HUES64 (cell line): ENCODE measurements around the gene NUDC.
A peak's percentile ranks its signal among the peaks of the same experiment; 100 is the strongest.

Source experiments
- H3K27ac ChIP-seq: 2 replicates; pipeline ENCODE4 v1.7.0; 2013; ENCODE audit warnings: low read depth, low read length, inconsistent platforms
- H3K27me3 ChIP-seq: 2 replicates; pipeline ENCODE4 v1.6.1; 2013; ENCODE audit warnings: mild to moderate bottlenecking, low read length; ENCODE audit not compliant: insufficient read depth
- H3K36me3 ChIP-seq: 2 replicates; pipeline ENCODE4 v1.6.1; 2013; ENCODE audit warnings: mild to moderate bottlenecking, low read length; ENCODE audit not compliant: insufficient read depth
- H3K4me1 ChIP-seq: 2 replicates; pipeline ENCODE4 v1.6.1; 2013; ENCODE audit warnings: mild to moderate bottlenecking, low read length, moderate library complexity; ENCODE audit not compliant: insufficient read depth
- H3K4me3 ChIP-seq: 2 replicates; pipeline ENCODE4 v1.5.1; 2013; ENCODE audit warnings: mild to moderate bottlenecking, low read length, moderate library complexity
- H3K9ac ChIP-seq: 2 replicates; pipeline ENCODE4 v1.6.1; 2013; ENCODE audit warnings: mild to moderate bottlenecking, low read depth, low read length
- H3K9me3 ChIP-seq: 2 replicates; pipeline ENCODE4 v1.6.1; 2013; ENCODE audit warnings: low read depth, low read length; ENCODE audit not compliant: insufficient read depth
- WGBS: fragments of 150-250, 120-280 bp; methylation state at CpG from one replicate; pipeline ENCODE4 v1.1.7; 2013; ENCODE audit warnings: missing lambda C conversion rate; 5-methylcytosine and 5-hydroxymethylcytosine counted together

Gene NUDC

DNA sequence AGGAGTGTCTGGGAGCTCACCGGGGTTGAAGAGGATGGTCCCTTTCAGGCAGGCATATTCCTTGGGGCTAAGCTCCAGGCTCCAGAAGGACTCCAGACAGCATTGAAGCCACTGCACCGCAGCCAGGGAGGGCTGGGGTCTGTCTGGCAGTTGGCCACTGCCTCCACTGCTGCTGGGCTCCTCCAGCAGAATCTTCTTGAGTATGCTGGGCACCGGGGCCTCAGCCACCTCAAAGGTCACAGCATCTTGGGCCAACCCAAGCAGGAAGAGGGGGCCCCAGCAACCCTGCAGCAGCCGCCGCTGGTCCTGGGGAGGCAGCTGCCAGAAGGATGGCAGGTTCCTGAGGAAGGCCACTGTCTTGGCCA is 8.2 kb upstream of the NUDC start:
- Histone ChIP-seq H3K9ac (no peak overlapping the region), H3K9me3 (no peaks in the 10 kb centered on the region), H3K36me3 (no peaks in the 10 kb centered on the region), H3K4me1 (no peaks in the 10 kb centered on the region), H3K4me3 (no peak overlapping the region), H3K27ac (no peak overlapping the region), H3K27me3 (peaks cover 8% of the 10 kb centered on the region; the same call in 1 of the 2 replicates)
- 91% methylated on average over 5 of the region's 5 CpGs for WGBS

DNA sequence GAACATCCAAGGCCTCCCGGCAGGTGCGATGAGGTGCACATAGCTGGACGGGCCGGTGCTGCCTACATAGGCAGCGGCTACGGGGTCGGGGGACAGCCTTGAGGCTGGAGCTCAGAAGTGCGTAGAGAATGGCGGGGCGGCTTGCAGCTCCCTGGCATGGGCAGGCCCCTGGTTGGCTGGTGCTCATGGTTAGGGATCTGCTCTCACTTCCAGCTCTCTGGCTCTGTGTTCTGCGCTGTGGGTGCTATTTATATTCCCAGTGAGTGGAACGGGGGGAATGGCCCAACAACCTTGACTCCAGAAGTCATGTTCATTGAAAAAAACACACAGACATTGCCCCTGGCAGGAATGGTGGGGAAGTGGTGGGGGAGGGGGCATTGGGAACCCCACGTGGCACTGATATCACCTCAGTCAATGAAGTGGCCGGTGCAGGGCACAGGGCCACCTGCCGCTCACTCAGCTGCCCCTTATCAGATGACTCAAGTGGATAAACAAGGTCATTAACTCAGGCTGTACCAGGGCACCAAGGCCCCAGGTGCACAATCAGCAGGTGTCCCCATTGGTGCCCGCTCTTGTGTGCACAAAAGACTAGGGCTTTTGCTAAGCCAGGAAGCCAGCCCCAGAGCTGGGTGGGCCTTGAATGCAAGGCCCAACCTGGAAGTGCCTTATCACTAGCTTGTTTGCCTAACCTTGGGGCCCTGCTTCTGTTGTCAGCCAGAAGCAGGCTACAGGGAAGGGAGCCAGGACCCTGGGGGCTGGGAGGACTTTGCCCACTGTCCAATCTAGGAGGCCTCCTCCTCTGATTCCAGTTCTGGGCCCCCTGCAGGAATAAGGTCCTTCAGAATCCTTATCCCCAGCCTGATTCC is 7.6 kb upstream of the NUDC start, which contains the start of gene NR0B2:
NR0B2 (minus strand) TSS at position 222 of the 866 bp plus-strand sequence; CDS start at position 187, 35 bp downstream.
- 89% methylated on average over 16 of the region's 16 CpGs for WGBS
- Histone ChIP-seq H3K27me3 (peaks cover 8% of the 10 kb centered on the region; the same call in 1 of the 2 replicates), H3K4me1 (no peaks in the 10 kb centered on the region), H3K36me3 (no peaks in the 10 kb centered on the region), H3K9me3 (no peaks in the 10 kb centered on the region), H3K4me3 (no peak within 1 kb of the TSS), H3K9ac (no peak within 1 kb of the TSS; the same call in 1 of the 2 replicates), H3K27ac (no peak within 1 kb of the TSS)

DNA sequence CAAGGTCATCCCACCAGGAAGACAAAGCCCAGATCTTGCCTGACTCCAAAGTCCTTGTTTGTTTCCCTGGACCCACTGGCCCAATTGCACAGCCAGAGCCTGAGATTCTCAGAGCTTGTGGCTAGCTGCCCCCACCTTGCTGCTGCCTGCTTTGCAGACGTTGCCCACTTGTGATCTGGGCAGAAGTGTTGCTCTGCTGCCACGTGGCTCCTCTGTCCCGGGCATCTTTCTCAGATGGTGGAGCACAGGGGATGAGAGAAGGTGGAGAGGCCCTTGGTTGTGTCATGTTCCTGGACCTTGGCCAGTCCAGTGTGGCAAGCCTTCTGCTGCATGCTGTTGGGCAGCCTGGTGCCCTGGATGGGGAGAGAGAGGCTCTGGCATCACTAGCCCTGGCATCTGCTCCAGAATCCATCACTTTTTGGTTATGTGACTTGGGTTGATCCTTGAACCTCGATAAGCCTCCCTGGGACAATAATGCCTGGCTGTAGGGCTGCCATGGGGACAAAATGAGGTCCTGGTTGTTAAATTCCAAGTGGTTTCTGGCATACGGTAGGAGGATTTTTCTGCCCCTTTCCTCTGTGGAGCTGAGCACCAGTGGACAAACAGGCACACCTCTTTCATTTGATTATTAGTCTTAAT is 6.2 kb upstream of the NUDC start:
- Histone ChIP-seq H3K9ac (no peak overlapping the region), H3K4me3 (no peak overlapping the region), H3K27me3 (peaks cover 8% of the 10 kb centered on the region; the same call in 1 of the 2 replicates), H3K27ac (no peak overlapping the region), H3K36me3 (no peaks in the 10 kb centered on the region), H3K4me1 (no peaks in the 10 kb centered on the region), H3K9me3 (no peaks in the 10 kb centered on the region)
- 80% methylated on average over 5 of the region's 5 CpGs for WGBS

DNA sequence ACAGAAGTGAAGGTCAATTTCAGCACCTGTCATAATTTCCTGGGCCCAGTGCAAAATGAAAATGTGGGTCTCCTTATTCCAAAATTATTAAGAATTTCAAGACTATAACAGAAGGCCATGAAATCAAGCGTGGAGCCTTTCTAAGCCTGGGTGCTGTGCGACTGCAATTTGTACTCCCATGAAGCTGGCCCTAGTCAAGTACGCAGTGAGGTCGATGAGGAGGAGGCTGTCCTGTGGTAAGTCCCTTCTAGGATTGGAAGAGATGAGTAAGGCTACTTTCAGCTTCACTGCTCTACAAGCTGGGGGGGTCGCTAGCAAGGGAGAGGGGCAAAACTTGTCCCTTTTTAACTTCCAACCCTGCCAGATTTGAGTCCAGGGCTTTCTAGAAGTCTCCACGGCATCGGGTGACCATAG is 410 bp upstream of the NUDC start:
- Histone ChIP-seq H3K9ac (peak overlapping the region; percentile 57), H3K36me3 (peaks cover 32% of the 10 kb centered on the region), H3K4me1 (peaks cover 11% of the 10 kb centered on the region; the same call in 1 of the 2 replicates), H3K27ac (no peak overlapping the region), H3K9me3 (no peaks in the 10 kb centered on the region), H3K27me3 (peaks cover 5% of the 10 kb centered on the region; the same call in 1 of the 2 replicates), H3K4me3 (peak overlapping the region; percentile 86)
- WGBS: 35% methylated on average over 7 of the region's 7 CpGs

DNA sequence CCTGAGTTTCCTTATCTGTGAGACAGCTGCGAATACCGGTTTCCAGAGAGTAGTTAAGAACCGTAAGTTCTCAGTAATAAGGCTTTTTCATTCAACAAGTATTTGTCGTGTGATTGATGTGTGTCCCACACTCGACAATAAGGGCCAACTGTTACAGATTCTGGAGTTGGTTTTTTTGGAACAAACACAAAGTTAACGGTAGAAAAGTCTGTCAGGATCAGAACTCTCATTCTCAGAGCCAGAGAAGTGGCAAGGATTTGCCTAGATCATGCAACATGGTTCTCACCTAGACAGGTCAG is 837 bp downstream of the NUDC start:
- Histone ChIP-seq H3K27ac (peak overlapping the region; percentile 79; the same call in 1 of the 2 replicates), H3K27me3 (no peaks in the 10 kb centered on the region), H3K9me3 (no peaks in the 10 kb centered on the region), H3K4me1 (peaks cover 11% of the 10 kb centered on the region; the same call in 1 of the 2 replicates), H3K36me3 (peaks cover 44% of the 10 kb centered on the region), H3K9ac (peak overlapping the region; percentile 93), H3K4me3 (peak overlapping the region; percentile 86)
- 51% methylated on average over 6 of the region's 6 CpGs for WGBS

DNA sequence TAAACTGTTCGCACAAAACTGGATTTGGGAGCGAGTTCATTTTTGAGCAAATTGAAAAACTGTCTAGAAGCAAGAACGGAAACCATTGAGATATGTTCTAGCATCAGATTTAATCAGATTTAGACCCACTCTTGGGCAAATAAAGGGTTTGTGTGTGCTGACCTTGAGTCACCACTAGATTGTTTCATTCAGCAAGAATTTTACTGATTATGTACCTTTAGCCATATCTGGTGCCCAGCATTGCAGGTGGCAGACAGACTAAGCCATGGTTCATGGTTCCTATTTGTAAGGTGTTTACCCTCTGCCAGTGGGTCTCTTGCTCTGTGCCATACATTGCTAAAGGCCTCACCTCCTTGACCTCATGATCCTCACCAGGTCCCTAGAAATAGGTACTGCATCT is 1.4 kb downstream of the NUDC start:
- H3K27me3 ChIP-seq: no peaks in the 10 kb centered on the region
- H3K36me3 ChIP-seq: peaks cover 49% of the 10 kb centered on the region
- peak overlapping the region; percentile 93 for H3K9ac ChIP-seq
- peaks cover 11% of the 10 kb centered on the region; the same call in 1 of the 2 replicates for H3K4me1 ChIP-seq
- peak overlapping the region; percentile 86 for H3K4me3 ChIP-seq
- no peaks in the 10 kb centered on the region for H3K9me3 ChIP-seq
- WGBS: 92% methylated on average over 3 of the region's 3 CpGs
- no peak overlapping the region for H3K27ac ChIP-seq

DNA sequence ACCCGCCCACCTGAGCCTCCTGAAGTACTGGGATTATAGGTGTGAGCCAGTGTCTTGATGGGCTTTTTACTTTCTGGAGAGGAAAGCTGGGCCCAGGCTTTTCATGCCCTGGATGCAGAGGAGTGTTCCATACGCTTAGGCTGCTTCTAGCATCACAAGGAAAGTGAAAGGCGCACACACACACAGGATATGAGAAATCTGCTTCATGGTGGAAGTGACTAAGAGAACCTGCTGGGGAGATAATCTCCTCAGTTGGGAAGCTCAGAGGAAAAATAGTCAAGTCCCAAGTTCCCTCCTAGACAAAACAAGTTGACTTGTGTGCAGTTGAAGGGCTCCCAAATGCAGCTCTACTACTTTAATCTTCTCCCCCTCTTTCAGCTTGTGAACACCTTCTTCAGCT is 2.2 kb downstream of the NUDC start:
- Histone ChIP-seq H3K4me3 (no peak overlapping the region), H3K4me1 (peaks cover 11% of the 10 kb centered on the region; the same call in 1 of the 2 replicates), H3K36me3 (peaks cover 57% of the 10 kb centered on the region), H3K27ac (no peak overlapping the region), H3K9ac (no peak overlapping the region), H3K9me3 (no peaks in the 10 kb centered on the region), H3K27me3 (no peaks in the 10 kb centered on the region)
- WGBS: 98% methylated on average over 3 of the region's 3 CpGs

DNA sequence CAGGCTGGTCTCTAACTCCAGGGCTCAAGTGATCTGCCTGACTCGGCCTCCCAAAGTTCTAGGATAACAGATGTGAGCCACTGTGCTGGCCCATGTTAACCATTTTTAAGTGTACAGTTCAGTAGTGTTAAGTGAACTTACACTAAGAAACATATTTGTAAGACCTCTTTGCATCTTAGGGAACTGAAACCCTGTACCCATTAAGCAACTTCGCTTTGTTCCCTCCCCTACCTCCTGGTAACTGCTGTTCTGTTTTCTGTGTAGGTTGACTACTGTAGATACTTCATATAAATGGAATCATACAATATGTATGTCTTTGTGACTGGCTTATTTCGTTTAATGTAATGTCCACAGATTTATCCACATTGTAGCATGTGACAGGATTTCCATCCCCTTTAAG is 11.0 kb downstream of the NUDC start:
- Histone ChIP-seq H3K4me3 (no peak overlapping the region), H3K9me3 (no peaks in the 10 kb centered on the region), H3K27me3 (no peaks in the 10 kb centered on the region), H3K27ac (no peak overlapping the region), H3K36me3 (peaks cover 68% of the 10 kb centered on the region), H3K4me1 (no peaks in the 10 kb centered on the region), H3K9ac (no peak overlapping the region)
- 91% methylated on average over 1 of the region's 3 CpGs for WGBS

DNA sequence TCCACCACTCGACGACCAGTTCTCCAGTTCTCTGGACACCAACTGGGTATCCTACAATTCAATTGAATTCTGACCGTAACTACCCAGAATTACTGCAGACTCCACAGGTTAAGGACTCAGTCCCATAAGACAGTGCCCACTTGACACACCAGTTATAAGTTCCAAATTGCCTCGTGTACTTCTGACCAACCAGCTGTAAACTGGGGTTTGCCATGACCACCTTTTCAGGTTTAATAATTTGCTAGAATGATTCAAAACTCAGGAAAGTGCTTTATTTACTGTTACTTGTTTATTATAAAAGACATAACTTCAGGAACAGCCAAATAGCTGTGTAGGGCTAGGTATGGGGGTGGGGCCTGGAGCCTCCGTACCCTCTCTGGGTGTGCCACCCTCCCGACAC is 15.3 kb downstream of the NUDC start:
- WGBS: 93% methylated on average over 4 of the region's 6 CpGs
- no peak overlapping the region for H3K27ac ChIP-seq
- H3K9me3 ChIP-seq: no peaks in the 10 kb centered on the region
- peaks cover 64% of the 10 kb centered on the region for H3K36me3 ChIP-seq
- H3K27me3 ChIP-seq: no peaks in the 10 kb centered on the region
- H3K4me3 ChIP-seq: no peak overlapping the region
- H3K9ac ChIP-seq: no peak overlapping the region
- H3K4me1 ChIP-seq: no peaks in the 10 kb centered on the region

DNA sequence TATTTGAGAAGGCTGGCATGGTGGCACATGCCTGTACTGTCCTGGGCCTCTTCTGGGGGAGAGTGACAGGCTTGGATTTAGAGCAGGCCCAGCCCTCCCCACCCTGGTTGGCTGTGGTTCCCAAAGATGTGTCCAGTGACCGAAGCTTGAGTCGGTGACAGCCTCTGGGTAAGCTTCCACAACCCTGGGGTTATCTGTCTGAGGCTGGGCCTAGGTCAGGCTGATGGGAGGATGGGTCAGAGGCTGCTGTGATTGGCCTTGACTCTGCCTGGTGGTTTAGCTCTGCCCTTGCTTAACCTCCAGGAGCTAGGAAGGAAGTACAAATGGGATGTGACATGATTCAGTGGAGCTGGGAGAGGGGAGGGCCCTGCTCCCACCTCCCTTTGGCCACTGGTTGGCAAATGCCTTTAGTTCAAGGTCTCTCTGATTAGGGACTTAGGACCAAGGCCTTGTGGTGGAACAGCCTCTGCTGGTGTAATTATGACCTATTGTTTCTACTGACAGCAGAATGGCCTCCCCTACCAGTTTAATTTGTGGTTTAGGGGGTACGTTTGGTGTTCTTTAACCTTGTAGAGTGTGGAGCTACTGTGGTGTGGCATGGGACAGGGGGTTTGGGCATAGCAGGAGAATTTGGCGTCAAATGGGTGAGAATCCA is 16.6 kb downstream of the NUDC start:
- Histone ChIP-seq H3K4me1 (no peaks in the 10 kb centered on the region), H3K36me3 (peaks cover 67% of the 10 kb centered on the region), H3K9ac (no peak overlapping the region), H3K27me3 (no peaks in the 10 kb centered on the region), H3K9me3 (no peaks in the 10 kb centered on the region), H3K4me3 (no peak overlapping the region), H3K27ac (no peak overlapping the region)
- WGBS: 93% methylated on average over 4 of the region's 4 CpGs

DNA sequence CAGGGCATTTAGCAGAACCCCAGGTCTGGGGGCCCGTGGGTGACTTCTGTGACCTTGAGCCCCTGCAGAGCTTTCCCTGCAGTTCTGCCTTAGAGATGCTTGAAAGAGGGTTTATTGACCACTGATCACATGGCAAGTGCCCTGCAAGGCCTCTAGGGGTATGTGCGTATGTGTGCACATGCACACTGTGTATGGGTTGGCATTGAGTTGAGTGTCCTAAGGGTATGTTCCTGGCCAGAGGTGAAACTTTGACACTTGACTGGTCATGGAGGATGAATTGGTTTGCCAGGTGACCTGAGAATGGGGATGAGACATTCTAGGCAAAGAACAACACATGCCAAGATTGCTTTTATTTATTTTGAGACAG is 17.1 kb downstream of the NUDC start:
- H3K9me3 ChIP-seq: no peaks in the 10 kb centered on the region
- no peak overlapping the region for H3K4me3 ChIP-seq
- WGBS: 97% methylated on average over 2 of the region's 2 CpGs
- H3K9ac ChIP-seq: no peak overlapping the region
- H3K36me3 ChIP-seq: peaks cover 69% of the 10 kb centered on the region
- no peak overlapping the region for H3K27ac ChIP-seq
- H3K27me3 ChIP-seq: no peaks in the 10 kb centered on the region
- H3K4me1 ChIP-seq: no peaks in the 10 kb centered on the region
